Mammary epithelial cell (primary cell): Measurements from ENCODE around the gene TBC1D2B.

Source experiments
- CTCF ChIP-seq, 2 donors: IDR thresholded peaks in 1 of 2; conservative IDR thresholded peaks in 1 of 2; 2 replicates each; pipeline ENCODE4 v1.5.1; 2011 to 2012; ENCODE audit warnings: inconsistent platforms in 2 of 2, low read length in 2 of 2, mild to moderate bottlenecking in 2 of 2, control low read depth in 1 of 2, low read depth in 1 of 2; ENCODE audit not compliant: insufficient read depth in 1 of 2; ENCODE audit errors: extremely low read depth in 1 of 2
- EZH2 ChIP-seq: IDR thresholded peaks from 2 replicates; pipeline ENCODE4 v1.6.1; 2012; ENCODE audit warnings: low read length, inconsistent platforms, borderline replicate concordance

GRCh38 chr15:78090422-78091063, 13.0 kb upstream of the TBC1D2B start:
- no peak for TF ChIP-seq EZH2
- TF ChIP-seq CTCF (conservative IDR thresholded peaks at IDR 0.05 in 1 of 2, IDR thresholded peaks at IDR 0.05 in 1 of 2; ENCODE audit: extremely low read depth in 1 of 2, insufficient read depth in 1 of 2, low read depth in 1 of 2, low read length in 2 of 2), result no peak
